Measurements from ENCODE around the gene SUMO3.

DNA sequence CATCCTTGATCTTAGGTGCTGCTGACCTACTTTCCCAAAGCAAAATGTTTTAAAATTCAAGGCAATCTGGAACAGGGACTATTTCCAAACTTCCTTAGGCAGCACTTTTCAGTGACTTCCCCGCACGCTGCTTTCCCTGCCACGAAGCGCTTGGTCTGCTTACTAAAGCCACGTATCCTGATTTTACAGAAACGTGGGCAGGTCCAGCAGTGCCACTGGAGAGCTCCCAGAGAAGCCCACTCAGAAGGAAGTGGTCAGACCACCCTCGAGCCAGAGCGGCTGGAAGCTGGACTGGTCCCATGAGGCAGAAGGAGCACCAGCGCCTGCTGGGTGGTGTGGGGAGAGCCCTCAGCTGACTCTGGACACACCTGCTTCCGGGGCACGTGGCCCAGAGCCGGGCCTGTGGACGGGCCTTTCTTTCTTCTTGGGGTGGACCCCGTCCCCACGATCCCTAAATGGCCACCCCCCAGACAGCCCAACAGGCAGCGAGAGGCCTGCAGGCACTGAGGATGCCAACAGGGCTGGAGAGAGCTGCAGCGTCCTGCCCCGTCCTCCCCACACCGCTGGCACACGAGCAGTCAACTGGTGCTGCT, 32.4 kb upstream of the SUMO3 start:
- TF ChIP-seq, protein P1, sequence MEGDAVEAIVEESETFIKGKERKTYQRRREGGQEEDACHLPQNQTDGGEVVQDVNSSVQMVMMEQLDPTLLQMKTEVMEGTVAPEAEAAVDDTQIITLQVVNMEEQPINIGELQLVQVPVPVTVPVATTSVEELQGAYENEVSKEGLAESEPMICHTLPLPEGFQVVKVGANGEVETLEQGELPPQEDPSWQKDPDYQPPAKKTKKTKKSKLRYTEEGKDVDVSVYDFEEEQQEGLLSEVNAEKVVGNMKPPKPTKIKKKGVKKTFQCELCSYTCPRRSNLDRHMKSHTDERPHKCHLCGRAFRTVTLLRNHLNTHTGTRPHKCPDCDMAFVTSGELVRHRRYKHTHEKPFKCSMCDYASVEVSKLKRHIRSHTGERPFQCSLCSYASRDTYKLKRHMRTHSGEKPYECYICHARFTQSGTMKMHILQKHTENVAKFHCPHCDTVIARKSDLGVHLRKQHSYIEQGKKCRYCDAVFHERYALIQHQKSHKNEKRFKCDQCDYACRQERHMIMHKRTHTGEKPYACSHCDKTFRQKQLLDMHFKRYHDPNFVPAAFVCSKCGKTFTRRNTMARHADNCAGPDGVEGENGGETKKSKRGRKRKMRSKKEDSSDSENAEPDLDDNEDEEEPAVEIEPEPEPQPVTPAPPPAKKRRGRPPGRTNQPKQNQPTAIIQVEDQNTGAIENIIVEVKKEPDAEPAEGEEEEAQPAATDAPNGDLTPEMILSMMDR (IDR thresholded peaks at IDR 0.05): no peak
- no peak for TF ChIP-seq REST (IDR thresholded peaks at IDR 0.05; ENCODE audit: insufficient read depth in 1 of 2, low read depth in 2 of 2, low read length in 1 of 2)

Measured in Panc1 (cell line).